Endothelial cell (in vitro differentiated cells): ENCODE data around the gene STXBP3. TPM values are rescaled to one million over a fixed set of nuclear protein-coding genes. Genes with fewer than 3 reads are reported as not detected.

ENCODE experiments used
- DNase-seq: peaks from one replicate; pipeline ENCODE4 v3.0.0; 2021; ENCODE audit warnings: low spot score
- H3K27ac Mint-ChIP-seq: one replicate; pipeline ENCODE4 v1.8.0; 2021; ENCODE audit warnings: mixed read lengths, inconsistent platforms; ENCODE audit not compliant: unreplicated experiment
- H3K27me3 Mint-ChIP-seq: one replicate; pipeline ENCODE4 v1.8.0; 2021; ENCODE audit warnings: mild to moderate bottlenecking, moderate library complexity, mixed read lengths, inconsistent platforms; ENCODE audit not compliant: unreplicated experiment
- H3K36me3 Mint-ChIP-seq: one replicate; pipeline ENCODE4 v1.8.0; 2021; ENCODE audit warnings: mild to moderate bottlenecking, low read depth, mixed read lengths, inconsistent platforms; ENCODE audit not compliant: unreplicated experiment
- H3K4me1 Mint-ChIP-seq: one replicate; pipeline ENCODE4 v1.8.0; 2021; ENCODE audit warnings: mild to moderate bottlenecking, mixed read lengths, inconsistent platforms; ENCODE audit not compliant: unreplicated experiment
- H3K4me3 Mint-ChIP-seq: one replicate; pipeline ENCODE4 v1.8.0; 2021; ENCODE audit warnings: mild to moderate bottlenecking, mixed read lengths, inconsistent platforms; ENCODE audit not compliant: unreplicated experiment
- H3K9me3 Mint-ChIP-seq: one replicate; pipeline ENCODE4 v1.8.0; 2021; ENCODE audit warnings: mixed read lengths, inconsistent platforms; ENCODE audit not compliant: unreplicated experiment
- total RNA-seq: library from RNA; stranded (reverse); fragmentation: NEBNext Ultra II Directional; extraction: Animal tissue kit (Norgen Biotek cat#: 25700); gene quantifications from one replicate; pipeline ENCODE4 v1.2.1, GENCODE V29; 2021; ENCODE audit not compliant: unreplicated experiment
- TF ChIP-seq, protein P1 (sequence below): fragments of 200-600 bp; sonication (generic); IDR thresholded peaks from one replicate; pipeline ENCODE4 v1.5.0; 2021; ENCODE audit warnings: antibody characterized with exemption; ENCODE audit not compliant: unreplicated experiment

STXBP3 gene
- total RNA-seq, 1 donor from 2014 or later: 44.8 TPM

DNA sequence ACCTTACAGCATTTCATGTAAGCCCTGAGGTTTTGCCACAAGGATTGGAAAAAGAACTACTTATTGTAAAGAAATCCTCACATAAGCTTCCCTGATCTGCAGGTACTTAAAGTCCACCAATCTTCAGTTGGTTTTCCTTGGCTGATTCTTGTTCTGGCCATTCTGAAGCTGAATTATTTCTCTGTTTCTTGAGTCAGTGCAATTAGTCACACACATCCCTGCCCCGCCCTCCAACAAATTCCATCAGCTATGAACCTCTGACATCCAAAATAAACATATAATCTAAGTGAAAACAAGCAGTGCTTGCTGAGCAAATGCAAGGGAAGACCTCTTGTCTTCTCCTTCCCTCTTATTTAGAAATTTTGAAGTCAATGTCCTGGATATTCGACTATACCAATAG, 42.0 kb upstream of the STXBP3 start:
- peaks cover 4% of the 10 kb centered on the region for H3K4me1 Mint-ChIP-seq
- peaks cover 5% of the 10 kb centered on the region for H3K27me3 Mint-ChIP-seq
- peaks cover 12% of the 10 kb centered on the region for H3K36me3 Mint-ChIP-seq
- TF ChIP-seq, protein P1, sequence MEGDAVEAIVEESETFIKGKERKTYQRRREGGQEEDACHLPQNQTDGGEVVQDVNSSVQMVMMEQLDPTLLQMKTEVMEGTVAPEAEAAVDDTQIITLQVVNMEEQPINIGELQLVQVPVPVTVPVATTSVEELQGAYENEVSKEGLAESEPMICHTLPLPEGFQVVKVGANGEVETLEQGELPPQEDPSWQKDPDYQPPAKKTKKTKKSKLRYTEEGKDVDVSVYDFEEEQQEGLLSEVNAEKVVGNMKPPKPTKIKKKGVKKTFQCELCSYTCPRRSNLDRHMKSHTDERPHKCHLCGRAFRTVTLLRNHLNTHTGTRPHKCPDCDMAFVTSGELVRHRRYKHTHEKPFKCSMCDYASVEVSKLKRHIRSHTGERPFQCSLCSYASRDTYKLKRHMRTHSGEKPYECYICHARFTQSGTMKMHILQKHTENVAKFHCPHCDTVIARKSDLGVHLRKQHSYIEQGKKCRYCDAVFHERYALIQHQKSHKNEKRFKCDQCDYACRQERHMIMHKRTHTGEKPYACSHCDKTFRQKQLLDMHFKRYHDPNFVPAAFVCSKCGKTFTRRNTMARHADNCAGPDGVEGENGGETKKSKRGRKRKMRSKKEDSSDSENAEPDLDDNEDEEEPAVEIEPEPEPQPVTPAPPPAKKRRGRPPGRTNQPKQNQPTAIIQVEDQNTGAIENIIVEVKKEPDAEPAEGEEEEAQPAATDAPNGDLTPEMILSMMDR: no peak
- H3K27ac Mint-ChIP-seq: no peak overlapping the region
- H3K4me3 Mint-ChIP-seq: no peak overlapping the region
- H3K9me3 Mint-ChIP-seq: no peaks in the 10 kb centered on the region
- DNase-seq: no peak

DNA sequence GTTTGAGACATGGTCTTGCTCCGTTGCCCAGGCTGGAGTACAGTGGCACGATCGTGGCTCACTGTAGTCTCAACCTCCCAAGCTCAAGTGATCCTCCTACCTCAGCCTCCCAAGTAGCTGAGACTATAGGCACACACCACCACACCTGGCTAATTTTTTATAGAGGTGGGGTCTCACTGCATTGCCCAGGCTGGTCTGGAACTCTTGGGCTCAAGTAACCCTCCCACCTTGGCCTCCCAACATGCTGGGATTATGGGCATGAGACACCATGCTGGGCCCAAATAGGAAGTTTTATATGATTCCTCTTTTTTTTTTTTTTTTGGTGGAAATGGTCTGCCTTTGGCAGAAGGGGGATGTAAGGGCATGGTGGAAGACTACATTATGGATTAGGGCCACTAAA, 39.8 kb upstream of the STXBP3 start:
- Mint-ChIP-seq H3K27ac (no peak overlapping the region), H3K4me3 (no peak overlapping the region), H3K9me3 (no peaks in the 10 kb centered on the region), H3K4me1 (peaks cover 11% of the 10 kb centered on the region), H3K36me3 (no peaks in the 10 kb centered on the region), H3K27me3 (peaks cover 6% of the 10 kb centered on the region)
- TF ChIP-seq, protein P1: no peak
- no peak for DNase-seq

DNA sequence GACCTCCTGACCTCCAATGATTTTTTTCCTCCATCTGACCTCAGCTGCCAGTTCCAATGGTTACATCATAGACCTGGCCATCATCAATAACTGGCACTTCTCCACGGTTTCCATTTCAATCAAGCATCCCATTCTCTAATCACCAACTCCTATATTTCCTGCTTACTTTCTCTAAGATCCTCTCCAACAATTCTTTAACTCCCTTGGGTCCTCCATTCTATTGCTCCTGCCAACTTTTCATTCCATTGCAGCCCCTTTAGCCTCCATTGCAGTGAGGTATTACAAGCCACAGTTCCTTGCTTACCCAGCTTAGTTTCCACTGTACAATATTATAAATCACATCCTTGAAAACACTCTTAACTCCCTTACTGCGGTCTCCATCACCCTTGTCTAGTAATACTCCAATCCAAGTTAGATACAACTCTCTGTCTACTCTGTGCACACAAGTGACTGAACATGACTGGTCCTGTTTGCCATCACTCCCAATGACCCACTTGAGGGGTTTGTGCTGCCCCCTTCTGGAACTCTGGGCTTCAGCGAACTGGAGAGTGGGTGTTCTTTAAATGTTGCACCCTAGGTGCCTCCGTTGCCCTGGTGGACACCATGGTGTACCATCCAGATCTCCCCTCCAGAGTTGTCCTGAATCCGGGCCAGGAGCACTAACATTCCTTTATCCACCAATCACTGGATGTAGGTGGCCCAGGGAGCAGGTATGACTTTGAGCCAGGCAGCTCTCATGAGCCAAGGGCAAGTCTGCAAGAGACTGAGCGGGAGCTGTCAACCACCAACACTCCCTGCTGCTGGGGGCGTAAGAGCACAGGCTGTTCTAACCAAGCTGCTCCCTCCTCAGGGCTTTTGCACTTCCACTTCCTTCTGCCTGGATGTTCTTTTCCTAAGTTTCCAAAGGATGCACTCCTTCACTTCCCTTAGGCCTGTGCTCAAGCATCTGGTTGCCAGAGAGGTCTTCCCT, 37.5 kb upstream of the STXBP3 start:
- TF ChIP-seq, protein P1: no peak
- H3K9me3 Mint-ChIP-seq: no peaks in the 10 kb centered on the region
- H3K27ac Mint-ChIP-seq: no peak overlapping the region
- H3K4me1 Mint-ChIP-seq: peaks cover 11% of the 10 kb centered on the region
- H3K27me3 Mint-ChIP-seq: peaks cover 6% of the 10 kb centered on the region
- H3K36me3 Mint-ChIP-seq: no peaks in the 10 kb centered on the region
- H3K4me3 Mint-ChIP-seq: no peak overlapping the region
- no peak for DNase-seq

DNA sequence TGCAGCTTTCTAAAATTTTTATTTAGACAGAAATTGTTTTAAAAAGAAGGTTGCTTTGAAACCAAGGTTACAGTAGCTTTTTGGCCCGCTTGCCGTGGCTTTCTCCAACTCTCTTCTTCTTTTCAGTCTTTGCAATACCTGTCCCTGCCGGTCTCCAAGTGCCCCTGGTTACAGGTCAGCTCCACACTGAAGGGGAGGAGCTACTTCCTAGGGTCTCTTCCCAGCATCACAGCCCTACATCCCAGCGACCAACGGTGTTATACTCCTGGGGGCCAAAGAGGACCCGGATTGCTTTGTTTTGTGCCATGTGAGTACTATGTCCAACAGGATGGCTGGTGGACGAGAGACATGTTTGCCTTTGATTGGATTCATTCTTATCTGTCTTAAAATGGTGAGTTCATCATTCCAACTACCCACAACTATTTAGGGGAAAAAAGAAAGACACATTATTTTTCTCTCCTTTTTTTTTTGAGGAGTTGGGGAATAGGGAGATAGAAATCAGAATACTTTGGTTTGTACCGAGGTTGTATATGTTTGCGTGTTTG, 33.8 kb upstream of the STXBP3 start, which contains the start of gene FNDC7:
Gene FNDC7 (plus strand): TSS at position 303 of the 545 bp plus-strand sequence. CDS start 26 bp downstream, at position 329.
- Mint-ChIP-seq H3K4me3 (no peak within 1 kb of the TSS), H3K4me1 (peaks cover 11% of the 10 kb centered on the region), H3K27ac (no peak within 1 kb of the TSS), H3K27me3 (peaks cover 1% of the 10 kb centered on the region), H3K9me3 (no peaks in the 10 kb centered on the region), H3K36me3 (no peaks in the 10 kb centered on the region)
- TF ChIP-seq, protein P1: no peak
- no peak for DNase-seq

DNA sequence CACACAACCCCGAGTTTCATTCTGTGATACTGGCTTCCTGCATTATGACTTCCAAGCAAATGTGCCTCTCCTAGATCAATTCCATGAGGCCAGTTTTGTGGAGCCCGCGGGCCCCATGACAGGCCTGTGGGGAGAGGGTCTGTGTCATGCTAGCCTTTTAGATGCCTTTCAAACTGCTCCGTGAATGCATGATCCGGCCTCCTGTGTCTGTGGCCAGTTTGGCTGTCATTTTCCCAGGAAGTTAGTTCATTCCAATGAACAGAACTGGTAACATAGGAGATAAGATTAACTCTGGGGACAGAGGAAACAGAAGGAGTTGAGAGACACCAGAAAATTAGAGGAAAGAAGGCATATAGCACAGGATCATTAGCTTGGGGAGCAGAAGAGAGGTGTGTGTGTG, 30.5 kb upstream of the STXBP3 start:
- DNase-seq: no peak
- Mint-ChIP-seq H3K9me3 (no peaks in the 10 kb centered on the region), H3K36me3 (no peaks in the 10 kb centered on the region), H3K4me3 (no peak overlapping the region), H3K27ac (peak overlapping the region; percentile 19), H3K4me1 (peaks cover 9% of the 10 kb centered on the region), H3K27me3 (no peaks in the 10 kb centered on the region)
- TF ChIP-seq, protein P1: no peak
